Adrenal gland (tissue), 5 donors: ENCODE results near the gene FSD1.

Source experiments
- POLR2A ChIP-seq, 2 donors: fragments of 450-650 bp; IDR thresholded peaks; one replicate each; pipeline ENCODE4 v1.6.1; 2017; ENCODE audit warnings: antibody characterized with exemption in 2 of 2, mild to moderate bottlenecking in 2 of 2, moderate library complexity in 1 of 2
- TF ChIP-seq, protein P1 (sequence below), 6 experiments: fragments of 450-650 bp in 4 of 6; fragments of 200-600 bp in 2 of 6; sonication (generic) in 1 of 6; IDR thresholded peaks; 1 replicate in 5 of 6; 2 replicates in 1 of 6; pipeline versions ENCODE4 v1.5.1 to v1.8.0; 2016 to 2021; ENCODE audit warnings: antibody characterized with exemption in 6 of 6, mild to moderate bottlenecking in 2 of 6, moderate library complexity in 1 of 6
- donor health status: DM: no; HTN: no; CAD: no.

DNA sequence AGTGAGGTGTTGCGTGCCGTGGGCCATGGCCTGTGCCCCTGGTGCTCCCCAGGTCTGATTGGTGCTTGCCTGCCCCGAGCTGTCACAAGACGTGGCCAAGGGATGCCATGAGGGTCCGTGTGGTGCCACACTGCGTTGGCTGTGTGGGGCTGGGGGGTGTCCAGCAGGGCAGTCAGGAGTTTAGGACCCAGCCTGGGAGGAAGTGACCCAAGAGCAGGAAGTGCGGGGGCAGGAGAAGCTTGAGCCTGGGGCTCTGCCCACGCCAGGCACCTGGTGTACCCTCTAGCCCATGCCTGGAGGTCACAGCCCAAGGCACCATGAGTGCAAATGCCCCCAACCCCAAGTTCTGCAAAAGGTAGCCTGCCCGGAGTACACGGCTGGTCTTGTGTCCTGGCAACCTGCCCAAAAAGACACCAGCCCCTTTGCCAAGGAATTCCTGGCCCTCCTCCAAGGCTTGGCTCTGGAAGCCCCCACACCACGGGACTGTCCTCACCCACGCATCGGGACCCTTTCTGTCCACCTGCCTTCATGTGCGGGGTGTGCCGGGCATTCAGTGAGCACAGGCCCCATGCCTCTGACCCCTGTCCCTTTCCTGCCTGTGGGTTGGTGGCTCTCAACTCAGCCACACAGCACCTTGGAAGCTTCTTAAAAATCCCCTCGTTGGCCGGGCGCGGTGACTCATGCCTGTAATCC is 63.9 kb downstream of the FSD1 start:
- TF ChIP-seq, protein P1, sequence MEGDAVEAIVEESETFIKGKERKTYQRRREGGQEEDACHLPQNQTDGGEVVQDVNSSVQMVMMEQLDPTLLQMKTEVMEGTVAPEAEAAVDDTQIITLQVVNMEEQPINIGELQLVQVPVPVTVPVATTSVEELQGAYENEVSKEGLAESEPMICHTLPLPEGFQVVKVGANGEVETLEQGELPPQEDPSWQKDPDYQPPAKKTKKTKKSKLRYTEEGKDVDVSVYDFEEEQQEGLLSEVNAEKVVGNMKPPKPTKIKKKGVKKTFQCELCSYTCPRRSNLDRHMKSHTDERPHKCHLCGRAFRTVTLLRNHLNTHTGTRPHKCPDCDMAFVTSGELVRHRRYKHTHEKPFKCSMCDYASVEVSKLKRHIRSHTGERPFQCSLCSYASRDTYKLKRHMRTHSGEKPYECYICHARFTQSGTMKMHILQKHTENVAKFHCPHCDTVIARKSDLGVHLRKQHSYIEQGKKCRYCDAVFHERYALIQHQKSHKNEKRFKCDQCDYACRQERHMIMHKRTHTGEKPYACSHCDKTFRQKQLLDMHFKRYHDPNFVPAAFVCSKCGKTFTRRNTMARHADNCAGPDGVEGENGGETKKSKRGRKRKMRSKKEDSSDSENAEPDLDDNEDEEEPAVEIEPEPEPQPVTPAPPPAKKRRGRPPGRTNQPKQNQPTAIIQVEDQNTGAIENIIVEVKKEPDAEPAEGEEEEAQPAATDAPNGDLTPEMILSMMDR (IDR thresholded peaks at IDR 0.05): no peak
- no peak for TF ChIP-seq POLR2A (IDR thresholded peaks at IDR 0.05)
